ENCODE data around the gene KRTAP4-6. TPM values are rescaled to one million over a fixed set of nuclear protein-coding genes. Genes with fewer than 3 reads are reported as not detected.
"Not testable (repeated sequence)": the region's sequence is repeated elsewhere in the genome, so short reads cannot be mapped to it uniquely, and the experiment has no call there.

Gene KRTAP4-6
- polyA plus RNA-seq, 1 of the 3 experiments (the other 2 are of a cell fraction): not detected

DNA sequence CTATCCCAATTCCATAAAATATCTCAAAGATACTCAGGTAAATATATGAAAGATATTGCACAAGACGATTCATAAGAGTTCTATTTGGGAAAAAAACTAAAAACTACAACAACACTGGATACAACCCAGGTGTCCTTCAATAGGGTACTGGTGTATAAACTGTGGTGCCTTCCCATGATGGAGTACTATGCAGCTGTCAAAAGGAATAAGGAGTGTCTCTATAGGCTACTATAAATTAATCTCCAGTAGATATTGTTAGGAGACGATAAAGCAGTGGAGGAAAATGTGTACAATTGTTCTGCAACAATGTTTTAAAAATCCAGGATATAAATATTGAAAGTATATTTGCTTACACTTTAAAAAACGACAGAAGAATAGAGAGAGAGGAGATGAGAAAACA lies 13.9 kb downstream of the KRTAP4-6 start:
- Histone ChIP-seq H3K4me1 (ENCODE audit: control insufficient read depth in 1 of 2, insufficient read depth in 2 of 2, low read depth in 1 of 2, low read length in 1 of 2) (no peaks in the 10 kb centered on the region), H3K4me2 (no peak overlapping the region), H3K79me2 (ENCODE audit: insufficient read depth) (no peaks in the 10 kb centered on the region), H3K9me3 (no peaks in the 10 kb centered on the region), H3K9me2 (no peaks in the 10 kb centered on the region), H3K9ac (no peak overlapping the region), H3K27ac (ENCODE audit: low read depth in 2 of 2, low read length in 1 of 2) (no peak overlapping the region), H3K4me3 (ENCODE audit: low read depth in 2 of 2, low read length in 1 of 2) (no peak overlapping the region), H4K20me1 (ENCODE audit: insufficient read depth) (no peaks in the 10 kb centered on the region), H2AFZ (ENCODE audit: low read depth) (no peak overlapping the region), H3K36me3 (replicated peaks in 1 of 2; ENCODE audit: control insufficient read depth in 1 of 2, insufficient read depth in 2 of 2, low read length in 1 of 2) (no peaks in the 10 kb centered on the region), H3K27me3 (ENCODE audit: insufficient read depth) (no peaks in the 10 kb centered on the region), H3F3A (replicated peaks; ENCODE audit: insufficient read depth) (no peaks in the 10 kb centered on the region)
- POLR2A ChIA-PET: no interaction called here
- no peak for TF ChIP-seq FOXJ3 (CRISPR knock-in tag; IDR thresholded peaks at IDR 0.05)
- TF ChIP-seq POLR2AphosphoS5 (IDR thresholded peaks at IDR 0.05; ENCODE audit: low read depth, low read length): no peak
- DNase-seq: no peak
- WGBS (ENCODE audit: low lambda C conversion rate): 9% methylated on average over 3 of the region's 3 CpGs
- CTCF ChIA-PET: no interaction called here

DNA sequence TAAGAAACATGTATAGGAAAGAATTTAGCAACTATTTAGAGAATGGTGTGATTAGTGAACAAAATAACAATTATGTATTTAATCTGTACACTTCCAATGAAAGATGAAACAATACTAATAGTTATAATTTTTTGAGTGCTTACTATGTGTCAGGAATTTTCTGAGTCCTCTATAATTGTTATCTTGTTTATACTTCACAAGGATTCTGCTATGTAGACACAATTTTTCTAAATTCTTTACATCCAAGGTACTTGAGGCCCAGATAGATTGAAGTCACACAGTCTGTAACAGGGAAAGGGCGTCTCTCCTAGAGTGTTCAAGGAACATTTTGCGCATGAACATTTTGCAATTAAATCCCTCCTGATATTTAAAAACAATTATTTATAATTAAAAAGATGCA lies 15.3 kb downstream of the KRTAP4-6 start:
- Histone ChIP-seq H3K27ac (ENCODE audit: low read depth in 2 of 2, low read length in 1 of 2) (no peak overlapping the region), H3K36me3 (replicated peaks in 1 of 2; ENCODE audit: control insufficient read depth in 1 of 2, insufficient read depth in 2 of 2, low read length in 1 of 2) (no peaks in the 10 kb centered on the region), H4K20me1 (ENCODE audit: insufficient read depth) (no peaks in the 10 kb centered on the region), H3K79me2 (ENCODE audit: insufficient read depth) (no peaks in the 10 kb centered on the region), H3K4me2 (no peak overlapping the region), H3K27me3 (ENCODE audit: insufficient read depth) (no peaks in the 10 kb centered on the region), H3K4me1 (ENCODE audit: control insufficient read depth in 1 of 2, insufficient read depth in 2 of 2, low read depth in 1 of 2, low read length in 1 of 2) (no peaks in the 10 kb centered on the region), H2AFZ (ENCODE audit: low read depth) (no peak overlapping the region), H3K9me3 (no peaks in the 10 kb centered on the region), H3K9ac (no peak overlapping the region), H3F3A (replicated peaks; ENCODE audit: insufficient read depth) (no peaks in the 10 kb centered on the region), H3K4me3 (ENCODE audit: low read depth in 2 of 2, low read length in 1 of 2) (no peak overlapping the region), H3K9me2 (no peaks in the 10 kb centered on the region)
- ChIA-PET POLR2A (no interaction called here), CTCF (no interaction called here)
- 40% methylated on average over 2 of the region's 2 CpGs for WGBS (ENCODE audit: low lambda C conversion rate)
- TF ChIP-seq TAF1 (IDR thresholded peaks at IDR 0.05; ENCODE audit: borderline replicate concordance, low read depth, low read length) (no peak), EZH2phosphoT487 (IDR thresholded peaks at IDR 0.05; ENCODE audit: borderline replicate concordance, low read depth) (no peak), USF1 (IDR thresholded peaks at IDR 0.05; ENCODE audit: borderline replicate concordance, low read depth) (no peak), MAX (IDR thresholded peaks at IDR 0.05; ENCODE audit: low read depth) (no peak)
- DNase-seq: no peak

DNA sequence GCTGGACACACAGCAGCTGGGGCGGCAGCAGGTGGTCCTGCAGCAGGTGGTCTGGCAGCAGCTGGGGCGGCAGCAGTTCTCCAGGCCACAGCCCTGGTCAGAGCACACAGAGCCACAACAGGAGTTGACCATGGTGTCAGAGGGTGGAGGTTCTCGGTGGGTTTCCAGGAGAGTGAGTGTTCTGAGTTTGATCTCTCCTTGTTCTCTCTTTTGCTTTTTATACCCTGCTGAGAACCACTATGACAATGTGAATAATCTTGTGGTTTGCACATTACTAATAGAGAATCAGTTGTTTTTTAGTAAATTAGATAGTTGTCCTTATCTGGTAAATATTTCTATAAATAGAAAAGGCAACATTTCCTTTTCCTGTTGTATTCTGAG lies 16.4 kb downstream of the KRTAP4-6 start, which contains the start of gene KRTAP4-12:
TSS of gene KRTAP4-12 (minus strand) at position 192 of the 381 bp plus-strand sequence. CDS start at position 132, 60 bp downstream.
- CTCF ChIA-PET: interaction anchor here (1.0 kb wide), 1 partner anchor 425 kb away, joined by 4 read pairs; no protein-coding TSS in a partner anchor
- WGBS (ENCODE audit: low lambda C conversion rate): no CpG with 5 or more reads among the region's 3 CpGs

GRCh38 chr17:41123292-41123990 lies 16.9 kb downstream of the KRTAP4-6 start:
- 22% methylated on average over 8 of the region's 12 CpGs for WGBS (ENCODE audit: low lambda C conversion rate)
- POLR2A ChIA-PET: not testable (repeated sequence)

More for the DNA sequence above, 16.4 kb downstream of the KRTAP4-6 start, which contains the start of gene KRTAP4-12:
- H3K79me2 ChIP-seq (ENCODE audit: insufficient read depth); H4K20me1 ChIP-seq (ENCODE audit: insufficient read depth); H3K4me2 ChIP-seq; DNase-seq; H3K27ac ChIP-seq (ENCODE audit: low read depth in 2 of 2, low read length in 1 of 2); H3F3A ChIP-seq (replicated peaks; ENCODE audit: insufficient read depth); POLR2A ChIA-PET; H3K27me3 ChIP-seq (ENCODE audit: insufficient read depth); H3K9me2 ChIP-seq; H3K9me3 ChIP-seq; H3K4me1 ChIP-seq (ENCODE audit: control insufficient read depth in 1 of 2, insufficient read depth in 2 of 2, low read depth in 1 of 2, low read length in 1 of 2); H3K9ac ChIP-seq; H3K4me3 ChIP-seq (ENCODE audit: low read depth in 2 of 2, low read length in 1 of 2); H2AFZ ChIP-seq (ENCODE audit: low read depth); H3K36me3 ChIP-seq (replicated peaks in 1 of 2; ENCODE audit: control insufficient read depth in 1 of 2, insufficient read depth in 2 of 2, low read length in 1 of 2): not testable (repeated sequence)

More at GRCh38 chr17:41123292-41123990, 16.9 kb downstream of the KRTAP4-6 start:
- H3K9me3 ChIP-seq; H3K79me2 ChIP-seq (ENCODE audit: insufficient read depth); H4K20me1 ChIP-seq (ENCODE audit: insufficient read depth); DNase-seq; H2AFZ ChIP-seq (ENCODE audit: low read depth); H3F3A ChIP-seq (replicated peaks; ENCODE audit: insufficient read depth); H3K4me1 ChIP-seq (ENCODE audit: control insufficient read depth in 1 of 2, insufficient read depth in 2 of 2, low read depth in 1 of 2, low read length in 1 of 2); H3K9me2 ChIP-seq; H3K27ac ChIP-seq (ENCODE audit: low read depth in 2 of 2, low read length in 1 of 2); H3K27me3 ChIP-seq (ENCODE audit: insufficient read depth); H3K4me2 ChIP-seq; H3K4me3 ChIP-seq (ENCODE audit: low read depth in 2 of 2, low read length in 1 of 2); H3K36me3 ChIP-seq (replicated peaks in 1 of 2; ENCODE audit: control insufficient read depth in 1 of 2, insufficient read depth in 2 of 2, low read length in 1 of 2); H3K9ac ChIP-seq: not testable (repeated sequence)
- CTCF ChIA-PET: interaction anchor here (1.0 kb wide), 1 partner anchor 426 kb away, joined by 4 read pairs; no protein-coding TSS in a partner anchor

All from SK-N-SH (cell line).